Esophagus squamous epithelium (tissue), 4 donors: ENCODE data around the gene AHNAK.

ENCODE experiments used
- POLR2A ChIP-seq, 4 donors: fragments of 450-650 bp; IDR thresholded peaks; one replicate each; pipeline ENCODE4 v1.6.1; 2017; ENCODE audit warnings: antibody characterized with exemption in 4 of 4, mild to moderate bottlenecking in 4 of 4, moderate library complexity in 3 of 4
- TF ChIP-seq, protein P1 (sequence below), 6 experiments: fragments of 450-650 bp in 4 of 6; fragments of 200-600 bp in 2 of 6; sonication (generic) in 2 of 6; IDR thresholded peaks; one replicate each; pipeline ENCODE4 v1.5.1; 2016 to 2019; ENCODE audit warnings: antibody characterized with exemption in 6 of 6, mild to moderate bottlenecking in 4 of 6, moderate library complexity in 4 of 6

DNA sequence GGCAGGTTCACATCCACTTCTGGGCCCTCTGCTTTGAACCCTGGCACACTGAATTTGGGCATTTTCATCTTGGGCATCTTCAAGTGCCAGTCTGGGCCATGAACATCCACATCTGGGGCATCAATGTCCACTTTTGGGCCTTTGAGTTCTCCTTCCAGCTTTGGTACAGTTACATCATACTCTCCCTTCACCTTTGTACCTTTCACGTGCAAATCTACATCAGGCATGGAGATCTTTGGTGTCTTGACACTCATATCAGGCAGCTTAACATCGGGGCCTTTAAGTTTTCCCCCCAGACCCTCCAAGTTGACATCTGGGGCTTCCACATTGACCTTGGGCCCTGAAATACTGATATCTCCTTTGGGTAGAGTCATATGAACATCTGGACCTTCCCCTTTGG lies 14.5 kb downstream of the AHNAK start:
- TF ChIP-seq POLR2A (IDR thresholded peaks at IDR 0.05): no peak
- TF ChIP-seq, protein P1, sequence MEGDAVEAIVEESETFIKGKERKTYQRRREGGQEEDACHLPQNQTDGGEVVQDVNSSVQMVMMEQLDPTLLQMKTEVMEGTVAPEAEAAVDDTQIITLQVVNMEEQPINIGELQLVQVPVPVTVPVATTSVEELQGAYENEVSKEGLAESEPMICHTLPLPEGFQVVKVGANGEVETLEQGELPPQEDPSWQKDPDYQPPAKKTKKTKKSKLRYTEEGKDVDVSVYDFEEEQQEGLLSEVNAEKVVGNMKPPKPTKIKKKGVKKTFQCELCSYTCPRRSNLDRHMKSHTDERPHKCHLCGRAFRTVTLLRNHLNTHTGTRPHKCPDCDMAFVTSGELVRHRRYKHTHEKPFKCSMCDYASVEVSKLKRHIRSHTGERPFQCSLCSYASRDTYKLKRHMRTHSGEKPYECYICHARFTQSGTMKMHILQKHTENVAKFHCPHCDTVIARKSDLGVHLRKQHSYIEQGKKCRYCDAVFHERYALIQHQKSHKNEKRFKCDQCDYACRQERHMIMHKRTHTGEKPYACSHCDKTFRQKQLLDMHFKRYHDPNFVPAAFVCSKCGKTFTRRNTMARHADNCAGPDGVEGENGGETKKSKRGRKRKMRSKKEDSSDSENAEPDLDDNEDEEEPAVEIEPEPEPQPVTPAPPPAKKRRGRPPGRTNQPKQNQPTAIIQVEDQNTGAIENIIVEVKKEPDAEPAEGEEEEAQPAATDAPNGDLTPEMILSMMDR (IDR thresholded peaks at IDR 0.05): no peak
